ENCODE data around the gene MOCOS. TPM values are rescaled to one million over a fixed set of nuclear protein-coding genes. Genes with fewer than 3 reads are reported as not detected.

The MOCOS gene
- total RNA-seq, 3 donors from 2014 or later = 0.03 to 0.34 (median 0.05) TPM

GRCh38 chr18:36186461-36187192 lies 670 bp upstream of the MOCOS start:
- no peak for DNase-seq
- Mint-ChIP-seq H3K27me3 (ENCODE audit: low read depth) (peaks cover 20% of the 10 kb centered on the region), H3K4me3 (peak overlapping the region; percentile 80), H3K4me1 (ENCODE audit: low read depth) (peaks cover 11% of the 10 kb centered on the region), H3K9me3 (no peaks in the 10 kb centered on the region), H3K36me3 (ENCODE audit: insufficient read depth) (no peaks in the 10 kb centered on the region)
- peak; percentile 16 to 28 for ATAC-seq

GRCh38 chr18:36187826-36188721 lies 777 bp downstream of the MOCOS start:
- Mint-ChIP-seq H3K36me3 (ENCODE audit: insufficient read depth) (no peaks in the 10 kb centered on the region), H3K27me3 (ENCODE audit: low read depth) (peaks cover 20% of the 10 kb centered on the region), H3K4me1 (ENCODE audit: low read depth) (peaks cover 11% of the 10 kb centered on the region), H3K4me3 (peak overlapping the region; percentile 75), H3K9me3 (no peaks in the 10 kb centered on the region)
- peak in 1 of 2 donors; percentile 21 for ATAC-seq
- DNase-seq = no peak

- no peaks in the 10 kb centered on the region for H3K9me3 Mint-ChIP-seq
- H3K4me3 Mint-ChIP-seq = peak overlapping the region; percentile 75
- no peaks in the 10 kb centered on the region for H3K36me3 Mint-ChIP-seq (ENCODE audit: insufficient read depth)
- ATAC-seq (no peak), DNase-seq (no peak)
- H3K27me3 Mint-ChIP-seq (ENCODE audit: low read depth) = peaks cover 20% of the 10 kb centered on the region
- peaks cover 11% of the 10 kb centered on the region for H3K4me1 Mint-ChIP-seq (ENCODE audit: low read depth)
Measured at GRCh38 chr18:36188916-36189315, 1.6 kb downstream of the MOCOS start.

- peaks cover 11% of the 10 kb centered on the region for H3K4me1 Mint-ChIP-seq (ENCODE audit: low read depth)
- H3K9me3 Mint-ChIP-seq = no peaks in the 10 kb centered on the region
- H3K4me3 Mint-ChIP-seq = no peak overlapping the region
- DNase-seq (no peak), ATAC-seq (no peak)
- no peaks in the 10 kb centered on the region for H3K36me3 Mint-ChIP-seq (ENCODE audit: insufficient read depth)
- peaks cover 20% of the 10 kb centered on the region for H3K27me3 Mint-ChIP-seq (ENCODE audit: low read depth)
Measured at GRCh38 chr18:36189486-36189885, 2.2 kb downstream of the MOCOS start.

GRCh38 chr18:36191286-36191685 lies 4.0 kb downstream of the MOCOS start:
- H3K36me3 Mint-ChIP-seq (ENCODE audit: insufficient read depth) = no peaks in the 10 kb centered on the region
- H3K4me1 Mint-ChIP-seq (ENCODE audit: low read depth) = peaks cover 10% of the 10 kb centered on the region
- DNase-seq = no peak
- H3K27me3 Mint-ChIP-seq (ENCODE audit: low read depth) = peaks cover 20% of the 10 kb centered on the region
- no peak overlapping the region for H3K4me3 Mint-ChIP-seq
- ATAC-seq = no peak
- no peaks in the 10 kb centered on the region for H3K9me3 Mint-ChIP-seq

- ATAC-seq = no peak
- Mint-ChIP-seq H3K27me3 (ENCODE audit: low read depth) (peaks cover 20% of the 10 kb centered on the region), H3K9me3 (no peaks in the 10 kb centered on the region), H3K4me3 (no peak overlapping the region), H3K36me3 (ENCODE audit: insufficient read depth) (no peaks in the 10 kb centered on the region), H3K4me1 (ENCODE audit: low read depth) (peaks cover 10% of the 10 kb centered on the region)
- no peak for DNase-seq
Measured at GRCh38 chr18:36191711-36192110, 4.4 kb downstream of the MOCOS start.

GRCh38 chr18:36194600-36195315 lies 7.5 kb downstream of the MOCOS start:
- no peaks in the 10 kb centered on the region for H3K9me3 Mint-ChIP-seq
- H3K4me3 Mint-ChIP-seq = no peak overlapping the region
- H3K27me3 Mint-ChIP-seq (ENCODE audit: low read depth) = peaks cover 2% of the 10 kb centered on the region
- ATAC-seq (no peak), DNase-seq (no peak)
- H3K4me1 Mint-ChIP-seq (ENCODE audit: low read depth) = no peaks in the 10 kb centered on the region
- H3K36me3 Mint-ChIP-seq (ENCODE audit: insufficient read depth) = no peaks in the 10 kb centered on the region

GRCh38 chr18:36195427-36196122 lies 8.3 kb downstream of the MOCOS start:
- no peak for DNase-seq
- Mint-ChIP-seq H3K9me3 (no peaks in the 10 kb centered on the region), H3K4me1 (ENCODE audit: low read depth) (no peaks in the 10 kb centered on the region), H3K27me3 (ENCODE audit: low read depth) (no peaks in the 10 kb centered on the region), H3K4me3 (no peak overlapping the region), H3K36me3 (ENCODE audit: insufficient read depth) (no peaks in the 10 kb centered on the region)
- no peak for ATAC-seq

- H3K9me3 Mint-ChIP-seq = no peaks in the 10 kb centered on the region
- no peaks in the 10 kb centered on the region for H3K36me3 Mint-ChIP-seq (ENCODE audit: insufficient read depth)
- H3K4me3 Mint-ChIP-seq = no peak overlapping the region
- H3K4me1 Mint-ChIP-seq (ENCODE audit: low read depth) = no peaks in the 10 kb centered on the region
- DNase-seq = no peak
- no peak for ATAC-seq
- H3K27me3 Mint-ChIP-seq (ENCODE audit: low read depth) = no peaks in the 10 kb centered on the region
Measured at GRCh38 chr18:36196238-36196995, 9.1 kb downstream of the MOCOS start.

- DNase-seq = no peak
Measured at GRCh38 chr18:36197511-36198166, 10.3 kb downstream of the MOCOS start.

GRCh38 chr18:36199691-36200295 lies 12.5 kb downstream of the MOCOS start:
- ATAC-seq (no peak), DNase-seq (no peak)
- Mint-ChIP-seq H3K9me3 (no peaks in the 10 kb centered on the region), H3K27me3 (ENCODE audit: low read depth) (no peaks in the 10 kb centered on the region), H3K4me3 (no peak overlapping the region), H3K4me1 (ENCODE audit: low read depth) (no peaks in the 10 kb centered on the region), H3K36me3 (ENCODE audit: insufficient read depth) (no peaks in the 10 kb centered on the region)

More at GRCh38 chr18:36197511-36198166, 10.3 kb downstream of the MOCOS start:
- no peaks in the 10 kb centered on the region for H3K4me1 Mint-ChIP-seq (ENCODE audit: low read depth)
- H3K9me3 Mint-ChIP-seq = no peaks in the 10 kb centered on the region
- H3K4me3 Mint-ChIP-seq = no peak overlapping the region
- ATAC-seq = no peak
- H3K27me3 Mint-ChIP-seq (ENCODE audit: low read depth) = no peaks in the 10 kb centered on the region
- no peaks in the 10 kb centered on the region for H3K36me3 Mint-ChIP-seq (ENCODE audit: insufficient read depth)

GRCh38 chr18:36200354-36200771 lies 13.1 kb downstream of the MOCOS start:
- no peak overlapping the region for H3K4me3 Mint-ChIP-seq

GRCh38 chr18:36201765-36202164 lies 14.5 kb downstream of the MOCOS start:
- no peaks in the 10 kb centered on the region for H3K4me1 Mint-ChIP-seq (ENCODE audit: low read depth)
- H3K4me3 Mint-ChIP-seq = no peak overlapping the region

More at GRCh38 chr18:36200354-36200771, 13.1 kb downstream of the MOCOS start:
- ATAC-seq (no peak), DNase-seq (no peak)
- Mint-ChIP-seq H3K27me3 (ENCODE audit: low read depth) (no peaks in the 10 kb centered on the region), H3K36me3 (ENCODE audit: insufficient read depth) (no peaks in the 10 kb centered on the region), H3K4me1 (ENCODE audit: low read depth) (no peaks in the 10 kb centered on the region), H3K9me3 (no peaks in the 10 kb centered on the region)

More at GRCh38 chr18:36201765-36202164, 14.5 kb downstream of the MOCOS start:
- Mint-ChIP-seq H3K27me3 (ENCODE audit: low read depth) (no peaks in the 10 kb centered on the region), H3K36me3 (ENCODE audit: insufficient read depth) (no peaks in the 10 kb centered on the region), H3K9me3 (no peaks in the 10 kb centered on the region)
- DNase-seq (no peak), ATAC-seq (no peak)

Measured in activated T-cell treated with anti-CD3 and anti-CD28 coated beads, Interleukin-2, amount 50 U/mL, for 4 hours (primary cell).